NCI-H1930 (cell line): ENCODE data around the gene OR10J4.
"Not testable (repeated sequence)": the region's sequence is repeated elsewhere in the genome, so short reads cannot be mapped to it uniquely, and the experiment has no call there.

Experiments used
- DNase-seq, 2 experiments: peaks; one replicate each; lab custom pipeline; 2025; lab: John Stamatoyannopoulos, UW

OR10J4 gene

DNA sequence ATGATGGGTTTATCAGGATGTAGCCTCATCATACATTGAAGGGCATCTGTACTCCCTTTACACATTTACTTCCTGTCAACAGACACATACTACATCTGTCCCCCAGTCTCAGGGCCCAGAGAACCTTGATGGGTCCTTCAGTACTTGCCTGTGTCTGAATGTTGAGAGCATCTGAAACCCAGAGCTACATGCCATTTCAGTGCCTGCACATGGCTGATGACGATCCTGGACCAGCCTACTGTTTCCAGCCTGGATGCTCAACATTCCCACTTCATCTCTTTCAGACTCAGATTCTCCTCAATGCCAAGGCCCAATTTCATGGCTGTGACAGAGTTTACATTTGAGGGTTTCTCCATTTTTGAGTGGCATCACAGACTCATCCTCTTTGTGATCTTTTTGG lies at the start of gene OR10J4:
Gene OR10J4 (plus strand): TSS at position 301 of the 400 bp plus-strand sequence.
- DNase-seq = no peak

DNA sequence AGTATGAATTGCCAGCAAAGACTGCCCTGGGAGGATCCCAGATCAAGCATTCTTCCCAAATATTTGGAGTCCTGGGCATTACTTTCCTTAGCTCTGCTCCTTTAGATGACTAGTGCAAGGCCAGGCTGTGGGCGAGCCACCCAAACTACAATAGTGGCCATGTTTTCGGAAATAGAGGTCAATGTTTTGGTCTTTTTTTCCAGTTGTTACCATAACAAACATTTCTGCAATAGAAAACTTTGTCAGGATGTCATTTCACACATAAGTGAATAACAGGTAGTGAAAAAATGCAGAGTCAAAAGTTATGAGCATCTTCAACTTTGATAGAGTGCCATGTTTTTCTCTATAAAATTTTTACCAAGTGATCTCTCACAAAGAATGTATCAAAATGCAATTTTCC lies 25.2 kb upstream of the OR10J4 start:
- DNase-seq = no peak

DNA sequence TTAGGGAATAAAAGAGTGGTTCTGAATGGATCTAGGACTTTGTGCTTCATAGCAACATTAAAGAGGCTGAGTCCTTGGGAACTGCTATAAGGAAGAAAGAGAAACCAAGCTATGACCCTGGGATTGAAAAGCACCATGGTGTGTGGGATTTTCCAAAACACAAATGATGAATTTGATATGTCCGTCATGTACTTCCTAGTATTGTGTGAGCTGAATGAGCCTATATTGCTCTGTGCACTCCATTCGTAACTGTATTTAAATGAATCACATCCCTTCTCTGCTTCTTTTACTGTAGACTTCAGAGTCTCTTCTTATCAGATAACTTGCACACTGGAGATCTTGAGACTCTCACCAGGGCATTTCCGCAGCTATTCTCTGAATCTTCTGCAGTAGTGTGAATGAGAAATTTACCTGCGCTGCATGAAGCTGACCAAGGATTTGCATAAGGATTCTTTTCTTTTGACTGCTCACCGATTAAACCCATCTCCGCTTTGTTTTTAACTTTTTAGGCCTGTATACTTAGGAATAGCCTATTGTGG lies 23.1 kb upstream of the OR10J4 start:
- DNase-seq = no peak

DNA sequence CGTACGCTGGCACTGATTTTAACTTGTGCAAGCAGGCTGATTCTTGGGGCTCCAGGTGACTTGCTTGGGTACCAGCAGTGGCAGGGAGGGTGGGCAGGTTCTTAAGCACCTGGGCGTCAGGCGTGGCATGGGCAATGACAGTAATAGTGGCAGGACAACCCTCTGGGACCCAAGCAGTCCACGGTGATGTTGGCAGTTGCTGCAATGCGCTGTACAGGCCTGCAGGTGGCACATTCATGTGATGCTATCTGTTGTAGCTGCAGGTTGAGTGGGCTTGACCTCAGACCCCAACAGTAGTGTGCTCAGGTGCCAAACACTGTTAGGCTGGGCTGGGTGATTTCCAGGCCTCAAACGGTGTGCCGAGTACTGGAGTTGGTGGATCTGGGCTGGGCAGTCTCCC lies 10.2 kb upstream of the OR10J4 start:
- DNase-seq = no peak

DNA sequence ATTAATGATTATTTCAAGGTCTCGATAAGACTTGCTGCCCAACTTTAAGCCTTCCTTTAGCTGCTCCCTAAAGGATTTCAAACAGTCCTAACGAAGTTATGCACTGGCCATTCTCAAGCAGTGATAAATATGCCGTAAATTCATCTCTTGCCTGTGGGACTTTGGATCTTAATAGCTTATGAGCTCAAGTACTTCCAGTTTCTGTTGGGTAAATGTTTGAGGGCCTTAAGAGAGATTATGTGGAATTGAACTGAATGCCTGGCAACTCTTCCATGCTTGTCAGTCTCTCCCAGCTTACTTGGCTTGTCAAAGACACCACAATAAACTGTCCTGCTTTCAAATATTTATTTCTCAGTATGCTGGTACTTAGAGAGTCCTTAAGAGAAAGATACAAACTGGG lies 3.5 kb upstream of the OR10J4 start:
- DNase-seq = no peak

DNA sequence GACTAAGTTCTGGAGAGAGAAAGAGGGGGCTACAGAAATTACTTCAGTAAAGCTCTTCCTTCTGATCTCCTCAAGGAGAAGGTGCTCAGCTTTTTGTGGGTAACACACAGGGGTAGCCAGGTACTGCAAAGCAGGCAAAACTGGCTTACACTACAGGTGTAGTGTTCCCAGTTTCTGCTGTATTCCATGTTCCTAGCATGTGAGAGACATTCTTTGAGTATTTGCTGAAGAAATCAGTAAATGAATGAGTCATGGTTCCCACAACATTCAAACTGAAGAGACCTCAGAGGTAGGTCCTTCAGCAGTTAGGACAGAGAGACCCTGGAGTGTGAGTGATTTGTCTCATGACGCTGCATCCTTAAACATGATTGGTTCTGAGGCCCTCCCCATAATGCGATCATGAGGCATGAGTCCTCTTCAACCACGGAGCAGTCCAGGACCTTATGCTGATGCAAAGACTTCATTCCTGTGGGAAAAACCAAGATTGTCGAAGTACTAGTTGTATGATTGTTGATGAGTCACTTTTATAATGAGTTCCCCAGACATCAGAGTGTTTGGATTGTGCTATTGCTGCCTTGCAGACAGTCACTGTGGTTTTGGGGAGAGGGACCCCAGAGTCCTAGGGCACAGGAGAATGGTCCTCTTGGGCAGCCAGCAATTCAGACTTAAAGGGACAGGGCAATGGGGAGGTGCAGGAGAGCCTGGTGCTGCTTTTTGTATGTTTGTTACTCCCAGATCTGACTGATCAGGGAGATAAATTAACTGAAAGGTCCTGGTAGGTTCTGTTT lies 2.7 kb upstream of the OR10J4 start:
- no peak for DNase-seq

DNA sequence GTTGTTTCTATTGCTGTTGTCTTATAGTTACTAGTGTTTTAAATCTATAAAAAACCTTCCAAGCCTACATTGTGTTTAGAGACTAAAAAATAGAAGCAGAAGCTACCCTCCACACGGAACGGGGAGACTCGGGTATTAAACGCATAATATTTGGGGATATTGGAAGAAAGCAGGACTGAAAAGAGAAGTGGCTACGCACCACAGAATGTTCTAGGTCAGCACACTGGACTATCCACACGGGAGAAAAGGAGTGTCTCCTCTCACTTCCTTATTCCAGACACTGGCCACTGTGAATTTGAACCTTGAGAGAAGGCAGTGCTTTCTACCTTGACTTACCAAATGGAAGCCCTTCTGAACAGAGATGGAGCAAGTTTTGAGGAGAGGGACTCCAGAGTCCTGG lies 1.0 kb upstream of the OR10J4 start:
- DNase-seq = no peak

DNA sequence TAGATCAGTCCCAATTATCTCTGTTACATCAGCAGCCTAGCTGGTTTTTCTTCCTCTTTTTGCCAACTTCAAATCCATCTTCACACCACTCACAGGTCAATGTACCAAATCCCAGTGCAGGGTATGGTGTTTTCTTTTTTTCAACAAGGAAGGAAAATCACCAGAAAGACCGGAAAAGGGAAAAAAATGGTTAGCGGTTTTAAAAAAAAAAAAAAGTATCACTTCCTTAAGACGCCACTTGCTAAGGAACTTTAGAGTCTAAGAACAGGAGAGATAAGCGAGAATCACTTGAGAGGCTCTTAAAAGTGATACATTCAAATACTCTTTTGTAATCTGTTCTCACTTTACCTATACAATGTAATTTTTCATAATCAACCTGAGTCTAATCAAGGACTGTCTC lies 4.5 kb downstream of the OR10J4 start:
- no peak for DNase-seq

DNA sequence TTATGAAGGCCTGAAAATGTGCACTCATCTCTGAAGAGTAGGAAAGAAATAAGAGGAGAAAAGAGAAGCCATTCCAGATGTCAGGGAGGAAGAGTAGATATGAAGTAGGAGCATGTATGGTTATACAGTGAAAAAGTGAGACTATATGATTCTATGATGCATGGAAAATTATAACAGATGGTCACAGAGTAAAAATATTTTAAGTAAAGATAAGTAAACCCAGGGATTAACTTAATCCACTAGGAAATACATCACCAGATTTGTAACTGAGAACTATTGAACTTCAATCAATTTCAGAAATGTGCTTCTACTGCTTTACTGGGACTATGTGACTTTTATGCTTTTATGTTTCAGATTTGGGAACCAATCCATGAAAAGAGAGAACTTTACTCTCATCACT lies 7.4 kb downstream of the OR10J4 start, which contains the start of gene OR10J1:
Gene OR10J1 (plus strand): TSS at position 301 of the 400 bp plus-strand sequence. CDS start 70 bp downstream, at position 371.
- DNase-seq = no peak

DNA sequence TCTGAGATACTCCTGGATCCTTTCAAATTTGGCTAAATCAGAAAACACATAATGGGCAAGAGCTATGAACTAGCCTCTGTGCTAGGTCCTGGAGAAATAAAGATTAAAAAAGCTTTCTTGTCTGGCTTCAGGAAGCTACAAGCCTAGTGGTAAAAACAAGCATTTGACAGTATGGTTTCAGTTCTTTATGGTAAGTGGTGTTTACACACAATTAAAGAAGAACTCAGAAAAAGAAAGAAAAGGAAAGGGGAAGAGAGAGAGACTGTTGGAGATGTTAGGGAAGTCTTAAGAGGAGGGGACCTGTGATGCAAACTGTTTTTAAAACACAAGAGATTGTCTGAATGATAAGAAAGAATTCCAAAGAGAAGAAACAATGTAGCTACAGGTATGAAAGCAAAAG lies 9.4 kb downstream of the OR10J4 start:
- no peak for DNase-seq

DNA sequence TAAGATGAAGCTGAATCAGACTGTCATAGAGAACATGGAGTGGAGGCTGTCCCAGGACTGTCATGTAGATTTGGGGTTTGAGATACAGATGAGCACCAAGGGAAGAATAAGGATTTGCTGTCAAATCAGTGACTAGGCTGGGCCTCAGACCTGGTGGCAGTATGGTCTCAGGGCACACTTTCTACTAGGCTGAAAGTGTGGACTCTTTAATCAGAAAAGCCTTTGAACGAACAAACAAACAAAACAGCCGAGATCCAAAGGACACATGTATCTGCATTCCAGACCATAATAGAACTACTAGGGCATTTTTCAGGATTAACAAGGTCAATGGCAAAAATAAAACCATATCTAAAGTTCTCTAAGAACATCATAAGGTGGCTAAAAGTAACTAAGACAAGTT lies 10.4 kb downstream of the OR10J4 start:
- no peak for DNase-seq

DNA sequence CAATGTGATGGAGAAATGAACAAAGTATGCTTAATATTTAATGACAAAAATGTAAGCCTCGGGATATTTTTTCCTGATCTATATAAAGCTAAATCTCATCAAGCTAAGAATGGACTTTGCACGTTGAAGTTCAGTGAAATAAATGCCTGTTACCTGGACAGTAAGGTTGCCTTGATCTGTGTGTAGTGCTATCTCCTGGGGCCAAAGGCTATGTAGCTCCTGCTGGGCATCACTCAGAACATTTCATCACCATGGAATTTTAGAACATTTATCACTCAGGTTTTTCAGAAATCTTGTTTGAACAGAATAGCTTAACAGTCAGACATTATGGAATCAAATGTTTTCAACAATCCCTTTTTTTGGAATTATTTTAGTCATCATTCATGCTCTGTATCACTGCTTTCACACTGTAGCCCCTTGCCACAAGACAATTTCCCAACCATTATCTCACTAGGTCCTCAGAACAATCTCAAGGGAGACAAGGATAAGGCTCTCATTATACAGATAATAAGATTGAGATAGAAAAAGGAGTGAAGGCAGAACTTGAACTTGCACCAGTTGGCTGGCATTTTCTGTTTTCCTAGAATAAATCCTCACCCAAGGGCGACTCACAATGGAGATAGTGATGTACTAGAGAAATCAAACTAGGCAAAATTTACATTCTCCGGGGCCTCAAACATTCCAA lies 11.2 kb downstream of the OR10J4 start:
- DNase-seq = no peak

DNA sequence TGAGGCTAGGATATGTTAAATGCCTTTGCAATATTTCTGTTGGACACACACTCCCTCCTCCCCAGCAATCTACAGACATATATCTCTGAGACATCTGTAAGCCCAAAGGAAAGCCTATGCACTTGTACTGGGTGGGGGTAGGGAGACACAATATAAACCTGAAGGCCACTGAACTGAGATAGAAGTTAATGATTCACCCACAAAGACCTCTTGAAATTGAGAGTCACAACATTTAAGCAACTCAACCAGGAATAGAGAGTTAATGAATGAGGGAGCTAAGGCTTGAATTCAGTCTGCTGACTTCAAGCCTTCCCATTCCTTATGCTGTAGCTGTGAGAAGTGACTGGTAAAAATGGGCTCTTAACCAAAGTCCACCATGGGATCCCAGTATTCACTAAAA lies 12.5 kb downstream of the OR10J4 start:
- no peak for DNase-seq

DNA sequence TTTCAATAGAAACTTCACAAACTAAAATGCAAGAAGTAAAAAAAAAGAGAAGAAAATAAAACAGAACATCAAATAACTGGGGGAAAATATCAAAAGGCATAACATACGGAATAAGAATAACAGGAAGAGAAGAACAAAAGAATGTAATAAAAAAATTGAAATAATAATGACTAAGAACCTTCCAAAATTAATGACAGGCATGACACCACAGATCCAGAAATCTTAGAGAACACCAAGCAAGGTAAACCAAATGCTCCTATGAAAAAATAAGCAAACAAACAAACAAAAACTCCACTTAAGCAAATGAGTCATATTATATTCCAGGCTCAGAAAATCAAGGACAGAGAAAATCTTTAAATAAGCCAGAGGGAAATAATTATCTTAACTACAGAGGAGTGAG lies 16.2 kb downstream of the OR10J4 start:
- DNase-seq = no peak

DNA sequence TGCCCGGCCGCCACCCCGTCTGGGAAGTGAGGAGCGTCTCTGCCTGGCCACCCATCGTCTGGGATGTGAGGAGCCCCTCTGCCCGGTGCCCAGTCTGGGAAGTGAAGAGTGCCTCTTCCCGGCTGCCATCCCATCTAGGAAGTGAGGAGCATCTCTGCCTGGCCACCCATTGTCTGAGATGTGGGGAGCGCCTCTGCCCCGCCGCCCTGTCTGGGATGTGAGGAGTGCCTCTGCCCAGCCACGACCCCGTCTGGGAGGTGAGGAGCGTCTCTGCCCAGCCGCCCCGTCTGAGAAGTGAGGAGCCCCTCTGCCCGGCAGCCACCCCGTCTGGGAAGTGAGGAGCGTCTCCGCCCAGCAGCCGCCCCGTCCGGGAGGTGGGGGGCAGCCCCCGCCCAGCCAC lies 17.6 kb downstream of the OR10J4 start:
- not testable (repeated sequence) for DNase-seq

DNA sequence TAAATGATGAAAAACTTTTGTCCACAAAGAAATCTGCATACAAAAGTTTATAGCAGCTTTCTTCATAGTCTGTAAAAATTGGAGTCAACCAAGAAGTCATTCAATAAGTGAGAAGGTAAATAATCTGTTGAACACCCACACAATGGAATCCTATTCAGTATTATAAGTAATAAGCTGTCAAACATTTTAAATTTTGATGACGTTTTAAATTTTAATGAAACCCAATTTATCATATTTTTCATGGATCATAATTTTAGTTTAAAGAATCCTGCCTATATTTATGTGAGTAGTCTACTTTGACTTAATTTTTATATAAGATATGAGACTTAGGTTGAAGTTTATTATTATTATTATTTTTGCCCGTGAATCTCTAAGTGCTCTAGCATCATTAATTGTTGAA lies 27.5 kb downstream of the OR10J4 start:
- DNase-seq = no peak

DNA sequence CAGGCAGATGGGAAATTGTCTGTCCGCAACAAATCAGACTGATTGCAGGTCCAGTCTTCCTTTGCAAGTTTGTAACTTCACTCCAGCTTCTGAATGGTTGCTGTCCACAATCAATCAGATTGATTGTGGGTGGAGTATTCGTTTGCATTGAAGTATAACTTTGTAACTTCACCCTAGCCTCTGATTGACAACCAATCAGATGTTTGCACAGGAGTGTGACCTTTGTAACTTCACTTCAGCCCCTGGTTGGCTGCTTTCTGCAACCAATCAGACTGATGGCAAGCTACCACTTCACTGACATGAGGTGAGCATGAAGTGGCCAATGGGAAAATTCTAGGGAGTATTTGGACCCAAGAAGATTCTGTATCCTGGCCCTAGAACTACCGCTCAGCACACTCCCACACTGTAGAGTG lies 33.2 kb downstream of the OR10J4 start:
- no peak for DNase-seq

DNA sequence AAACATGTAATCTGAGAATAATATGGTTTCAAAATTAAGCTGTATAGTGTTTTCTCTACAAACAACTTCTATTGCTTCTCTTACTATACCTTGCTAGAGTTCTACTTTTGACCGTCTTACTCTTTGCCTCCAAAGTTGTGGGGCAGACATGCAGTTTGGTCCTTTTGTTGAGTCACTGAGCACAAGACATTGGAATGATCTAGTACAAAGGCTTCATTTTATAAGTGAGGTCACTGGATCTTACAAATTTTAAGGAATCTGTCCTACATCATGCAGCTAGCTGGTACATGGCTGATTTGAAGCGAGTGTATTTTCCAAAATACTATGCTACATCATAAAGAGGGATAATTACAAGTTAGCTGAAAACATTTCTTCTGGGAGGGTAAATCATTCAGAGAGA lies 36.3 kb downstream of the OR10J4 start:
- DNase-seq = no peak

DNA sequence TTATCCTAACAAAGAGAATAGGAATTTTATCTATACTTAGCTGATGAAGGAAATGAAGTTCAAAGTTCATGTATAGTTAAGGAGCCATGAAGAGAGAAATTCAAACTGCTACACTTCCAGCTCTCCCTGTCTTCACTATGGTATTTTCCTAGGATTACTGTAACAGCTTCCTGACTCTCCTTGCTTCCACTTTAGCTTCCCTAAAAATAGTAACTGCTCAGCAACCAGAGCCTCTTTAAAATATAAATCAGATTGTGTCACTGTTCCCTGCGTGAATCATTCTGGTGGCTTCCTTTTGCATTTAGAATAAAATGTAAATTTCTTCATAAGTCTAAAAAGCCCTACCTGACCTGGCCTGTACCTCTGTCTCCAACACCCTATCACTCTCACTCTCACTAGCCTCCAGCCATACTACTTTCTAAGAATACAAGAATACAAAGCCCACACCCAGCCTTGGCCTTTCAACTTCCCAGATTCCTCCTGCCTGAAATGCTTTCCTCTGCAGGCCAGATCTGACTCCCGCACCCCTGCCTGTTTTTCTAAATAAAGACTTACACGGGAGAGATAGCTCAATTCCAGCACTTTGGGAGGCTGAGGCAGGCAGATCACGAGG lies 38.0 kb downstream of the OR10J4 start:
- no peak for DNase-seq

DNA sequence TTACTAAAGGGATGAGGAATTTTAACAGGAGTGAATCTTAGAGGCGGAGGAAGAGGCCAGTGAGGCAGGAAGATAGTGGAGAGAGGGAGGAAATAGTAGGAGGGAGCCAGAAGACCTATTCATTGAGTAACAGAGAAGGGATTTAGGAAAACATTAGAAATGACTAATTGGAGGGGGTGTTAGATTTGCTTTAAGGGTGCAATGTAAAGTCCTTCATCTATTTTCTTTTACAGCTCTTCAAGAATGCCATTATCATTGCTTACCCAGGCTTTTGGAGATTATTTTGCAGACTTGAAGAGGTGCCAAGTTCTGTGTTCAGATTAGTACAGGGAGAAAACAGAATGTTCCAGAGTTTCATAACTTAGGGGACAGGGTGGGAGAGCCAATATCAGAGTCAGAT lies 41.3 kb downstream of the OR10J4 start:
- DNase-seq = no peak

DNA sequence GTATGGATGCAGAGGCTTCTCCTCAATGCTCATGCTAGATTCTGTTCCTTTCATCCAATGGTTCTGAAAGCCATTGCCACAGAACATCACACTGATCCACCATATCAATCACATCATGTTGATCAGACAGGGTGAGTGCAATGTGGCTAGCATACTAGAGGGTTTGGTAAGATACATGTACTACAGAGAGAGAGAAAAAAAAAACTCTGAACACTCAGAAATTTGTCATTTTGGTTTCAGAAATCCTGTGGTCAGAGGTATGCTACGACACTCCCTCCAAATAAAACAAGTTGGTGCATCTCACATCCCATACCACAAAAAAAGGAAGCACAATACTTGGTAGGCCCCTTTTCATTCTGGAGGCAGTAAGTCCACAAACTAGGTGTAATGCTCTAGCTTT lies 42.9 kb downstream of the OR10J4 start:
- DNase-seq = no peak
